Sigmoid colon (tissue), 7 donors: ENCODE results near the gene SNX8. TPM values are rescaled to one million over a fixed set of nuclear protein-coding genes. Genes with fewer than 3 reads are reported as not detected.
A peak's percentile ranks its signal among the peaks of the same experiment; 100 is the strongest.

Experiments used
- DNase-seq: peaks from one replicate; pipeline ENCODE4 v3.0.0-alpha.2; 2019
- H3K27ac ChIP-seq, 4 donors: fragments of 200-600 bp; sonication (generic); one replicate each; pipeline ENCODE4 v1.5.1; 2016 to 2019; ENCODE audit warnings: mild to moderate bottlenecking in 1 of 4
- H3K27me3 ChIP-seq, 3 donors: fragments of 200-600 bp; sonication (generic); one replicate each; pipeline ENCODE4 v1.5.1; 2019; ENCODE audit warnings: mild to moderate bottlenecking in 1 of 3
- H3K36me3 ChIP-seq, 4 donors: fragments of 200-600 bp; sonication (generic); one replicate each; pipeline ENCODE4 v1.5.1; 2016 to 2019
- H3K4me1 ChIP-seq, 4 donors: fragments of 200-600 bp; sonication (generic); one replicate each; pipeline ENCODE4 v1.5.1; 2017 to 2019
- H3K4me3 ChIP-seq, 4 donors: fragments of 200-600 bp; sonication (generic); one replicate each; pipeline ENCODE4 v1.5.1; 2017 to 2019; ENCODE audit warnings: mild to moderate bottlenecking in 2 of 4, moderate library complexity in 1 of 4
- H3K9me3 ChIP-seq, 4 donors: fragments of 200-600 bp in 3 of 4; sonication (generic) in 3 of 4; one replicate each; pipeline versions ENCODE4 v1.5.1 to v1.6.1; 2013 to 2019
- EP300 ChIP-seq, 4 donors: sonication (generic); formaldehyde crosslinking; IDR thresholded peaks; one replicate each; pipeline ENCODE4 v1.6.1; 2017; ENCODE audit warnings: antibody characterized with exemption in 4 of 4
- POLR2A ChIP-seq, 2 donors: fragments of 450-650 bp; IDR thresholded peaks; one replicate each; pipeline ENCODE4 v1.6.1; 2016; ENCODE audit warnings: antibody characterized with exemption in 2 of 2, mild to moderate bottlenecking in 2 of 2, moderate library complexity in 2 of 2
- POLR2AphosphoS5 ChIP-seq, 4 donors: sonication (generic); formaldehyde crosslinking; IDR thresholded peaks; one replicate each; pipeline ENCODE4 v1.6.1; 2017; ENCODE audit warnings: antibody characterized with exemption in 4 of 4
- WGBS, 2 donors: extraction: QIAGEN DNeasy Blood & Tissue Kit; methylation state at CpG; one replicate each; pipeline ENCODE4 v1.1.7; 2013; 5-methylcytosine and 5-hydroxymethylcytosine counted together
- intact Hi-C: fragments of 100-400 bp; cut with DNase I; formaldehyde crosslinking; loops from one replicate; pipeline ENCODE4 v1.15.1; 2023
- polyA plus RNA-seq, 3 donors: library from polyadenylated mRNA; stranded (reverse); fragments of 200-250 nt; gene quantifications; one replicate each; pipeline ENCODE4 v1.2.3, GENCODE V29; 2013
- total RNA-seq, 4 donors: library from RNA; depleted of rRNA; stranded (reverse); fragments of >200 nt; gene quantifications; one replicate each; pipeline ENCODE4 v1.1.0, GENCODE V29; 2016
- TF ChIP-seq, protein P1 (sequence below), 4 experiments: fragments of 450-650 bp in 3 of 4; fragments of 200-600 bp in 1 of 4; IDR thresholded peaks; one replicate each; pipeline ENCODE4 v1.5.1; 2016 to 2019; ENCODE audit warnings: antibody characterized with exemption in 4 of 4, mild to moderate bottlenecking in 3 of 4, moderate library complexity in 2 of 4
- donor health status: healthy with polysubstance abuse.
- donor health status: Bipolar disorder and iron deficiency.
- donor health status: healthy.

Gene SNX8
- total and polyA plus RNA-seq, 7 donors, result 5.3 to 23.1 (median 10.2) TPM

- peak; percentile 34 for DNase-seq
- Histone ChIP-seq H3K9me3 (no peaks in the 10 kb centered on the region), H3K27ac (peak overlapping the region in 2 of 4 donors; percentile 60 to 65), H3K4me1 (peaks cover 0 to 50% (median 36%) of the 10 kb centered on the region in 4 donors), H3K27me3 (no peaks in the 10 kb centered on the region), H3K4me3 (no peak overlapping the region), H3K36me3 (peaks cover 0 to 25% (median 4%) of the 10 kb centered on the region in 4 donors)
- no peak for TF ChIP-seq POLR2A (IDR thresholded peaks at IDR 0.05)
- TF ChIP-seq POLR2AphosphoS5 (IDR thresholded peaks at IDR 0.05), result no peak
- no peak for TF ChIP-seq EP300 (IDR thresholded peaks at IDR 0.05)
- TF ChIP-seq, protein P1, sequence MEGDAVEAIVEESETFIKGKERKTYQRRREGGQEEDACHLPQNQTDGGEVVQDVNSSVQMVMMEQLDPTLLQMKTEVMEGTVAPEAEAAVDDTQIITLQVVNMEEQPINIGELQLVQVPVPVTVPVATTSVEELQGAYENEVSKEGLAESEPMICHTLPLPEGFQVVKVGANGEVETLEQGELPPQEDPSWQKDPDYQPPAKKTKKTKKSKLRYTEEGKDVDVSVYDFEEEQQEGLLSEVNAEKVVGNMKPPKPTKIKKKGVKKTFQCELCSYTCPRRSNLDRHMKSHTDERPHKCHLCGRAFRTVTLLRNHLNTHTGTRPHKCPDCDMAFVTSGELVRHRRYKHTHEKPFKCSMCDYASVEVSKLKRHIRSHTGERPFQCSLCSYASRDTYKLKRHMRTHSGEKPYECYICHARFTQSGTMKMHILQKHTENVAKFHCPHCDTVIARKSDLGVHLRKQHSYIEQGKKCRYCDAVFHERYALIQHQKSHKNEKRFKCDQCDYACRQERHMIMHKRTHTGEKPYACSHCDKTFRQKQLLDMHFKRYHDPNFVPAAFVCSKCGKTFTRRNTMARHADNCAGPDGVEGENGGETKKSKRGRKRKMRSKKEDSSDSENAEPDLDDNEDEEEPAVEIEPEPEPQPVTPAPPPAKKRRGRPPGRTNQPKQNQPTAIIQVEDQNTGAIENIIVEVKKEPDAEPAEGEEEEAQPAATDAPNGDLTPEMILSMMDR (IDR thresholded peaks at IDR 0.05), result no peak
- intact Hi-C loops, result loop anchor here (5.0 to 10.0 kb wide), 2 partner anchors 390 to 623 kb away; no protein-coding TSS in a partner anchor
- WGBS, 2 donors, result 93 to 94% methylated on average over 16 of the region's 16 CpGs
Measured at GRCh38 chr7:2205036-2205780, 109.0 kb downstream of the SNX8 start.

- TF ChIP-seq POLR2A (IDR thresholded peaks at IDR 0.05), result no peak
- TF ChIP-seq POLR2AphosphoS5 (IDR thresholded peaks at IDR 0.05), result no peak
- no peak for TF ChIP-seq EP300 (IDR thresholded peaks at IDR 0.05)
- 93 to 98% methylated on average over 11 of the region's 11 CpGs for WGBS, 2 donors
- H3K4me1 ChIP-seq, result peaks cover 0 to 44% (median 36%) of the 10 kb centered on the region in 4 donors
- no peak overlapping the region for H3K4me3 ChIP-seq
- no peak for DNase-seq
- H3K36me3 ChIP-seq, result peaks cover 0 to 32% (median 10%) of the 10 kb centered on the region in 4 donors
- H3K27ac ChIP-seq, result peak overlapping the region in 3 of 4 donors; percentile 40 to 65 (median 60)
- H3K27me3 ChIP-seq, result no peaks in the 10 kb centered on the region
- intact Hi-C loops, result loop anchor here (10.0 kb wide), 1 partner anchor 390 kb away; no protein-coding TSS in a partner anchor
- H3K9me3 ChIP-seq, result no peaks in the 10 kb centered on the region
Measured at GRCh38 chr7:2204446-2204845, 109.8 kb downstream of the SNX8 start.

GRCh38 chr7:2203766-2204300 lies 110.4 kb downstream of the SNX8 start:
- intact Hi-C loops, result loop anchor here (1.0 to 10.0 kb wide), 2 partner anchors 29 to 389 kb away; no protein-coding TSS in a partner anchor

DNA sequence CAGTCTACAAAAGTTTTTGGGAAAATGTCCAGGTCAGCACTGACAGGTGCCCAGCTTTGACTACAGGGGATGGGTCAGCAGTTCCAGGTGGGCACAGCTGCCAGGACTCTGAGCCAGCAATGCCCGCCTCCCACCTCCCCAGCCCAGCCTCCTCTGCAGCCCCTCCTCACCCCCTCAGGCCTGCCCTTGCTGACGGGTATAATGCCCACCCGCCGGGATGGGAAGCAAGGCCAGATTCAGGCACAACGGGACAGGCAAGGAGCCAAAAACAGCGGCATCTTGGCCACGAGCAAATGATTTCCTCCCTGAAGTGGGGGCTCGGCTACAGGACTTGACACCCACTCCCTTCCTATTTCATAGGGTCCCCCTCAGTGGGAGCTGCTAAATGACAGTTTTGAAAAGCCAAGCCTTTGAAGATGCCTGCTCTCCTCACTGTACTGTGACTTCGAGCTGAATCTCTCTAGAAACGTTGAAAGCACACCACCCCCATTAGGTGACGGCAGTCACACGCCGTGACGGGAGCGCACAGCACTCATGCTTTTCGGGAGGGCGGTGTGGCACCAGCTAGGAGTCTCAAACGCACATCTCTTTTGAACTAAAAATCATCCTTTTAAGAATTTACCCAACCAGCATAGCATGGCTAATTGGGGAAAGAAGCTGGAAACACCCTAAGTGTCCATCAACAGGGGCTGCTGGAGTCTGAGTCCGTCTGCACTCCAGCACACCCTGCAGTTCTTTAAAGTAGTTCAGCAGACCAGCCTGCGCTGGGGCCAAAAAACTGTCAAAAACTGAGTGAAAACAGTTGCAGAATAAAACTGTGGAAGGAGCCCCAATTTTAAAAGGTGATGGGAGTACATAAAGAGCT lies 111.1 kb downstream of the SNX8 start:
- Histone ChIP-seq H3K4me1 (peaks cover 0 to 40% (median 36%) of the 10 kb centered on the region in 4 donors), H3K27ac (peak overlapping the region in 3 of 4 donors; percentile 40 to 65 (median 60)), H3K36me3 (peaks cover 0 to 34% (median 13%) of the 10 kb centered on the region in 4 donors), H3K9me3 (no peaks in the 10 kb centered on the region), H3K27me3 (no peaks in the 10 kb centered on the region), H3K4me3 (no peak overlapping the region)
- 90 to 91% methylated on average over 20 of the region's 20 CpGs for WGBS, 2 donors
- peak; percentile 67 for DNase-seq
- intact Hi-C loops, result loop anchor here (1.0 to 10.0 kb wide), 2 partner anchors 28 to 388 kb away; no protein-coding TSS in a partner anchor
- peak in 3 of 4 donors; percentile 16 to 81 (median 71) for TF ChIP-seq POLR2AphosphoS5 (IDR thresholded peaks at IDR 0.05)
- TF ChIP-seq POLR2A (IDR thresholded peaks at IDR 0.05), result no peak
- TF ChIP-seq, protein P1 (IDR thresholded peaks at IDR 0.05), result peak in 1 of 4 experiments; percentile 15
- TF ChIP-seq EP300 (IDR thresholded peaks at IDR 0.05), result no peak

More at GRCh38 chr7:2203766-2204300, 110.4 kb downstream of the SNX8 start:
- DNase-seq, result peak; percentile 67
- H3K4me3 ChIP-seq, result no peak overlapping the region
- WGBS, 2 donors, result 75 to 84% methylated on average over 13 of the region's 13 CpGs
- peaks cover 0 to 38% (median 12%) of the 10 kb centered on the region in 4 donors for H3K36me3 ChIP-seq
- H3K27me3 ChIP-seq, result no peaks in the 10 kb centered on the region
- H3K27ac ChIP-seq, result peak overlapping the region in 3 of 4 donors; percentile 40 to 65 (median 60)
- TF ChIP-seq POLR2A (IDR thresholded peaks at IDR 0.05) (no peak), POLR2AphosphoS5 (IDR thresholded peaks at IDR 0.05) (peak in 3 of 4 donors; percentile 19 to 50 (median 39)), EP300 (IDR thresholded peaks at IDR 0.05) (no peak)
- TF ChIP-seq, protein P1 (IDR thresholded peaks at IDR 0.05), result peak in 1 of 4 experiments; percentile 7
- H3K4me1 ChIP-seq, result peaks cover 0 to 40% (median 36%) of the 10 kb centered on the region in 4 donors
- no peaks in the 10 kb centered on the region for H3K9me3 ChIP-seq
